ENCODE results near the gene RASGRF1. TPM values are rescaled to one million over a fixed set of nuclear protein-coding genes. Genes with fewer than 3 reads are reported as not detected.

The RASGRF1 gene
- total RNA-seq, 1 experiment from 2014 or later: 1.1 TPM

GRCh38 chr15:79066391-79067071 is 24.0 kb downstream of the RASGRF1 start:
- H3K4me1 ChIP-seq: no peaks in the 10 kb centered on the region
- no peak overlapping the region for H3K4me3 ChIP-seq
- DNase-seq: no peak
- H3K27me3 ChIP-seq: no peaks in the 10 kb centered on the region
- no peaks in the 10 kb centered on the region for H3K9me3 ChIP-seq (replicated peaks)
- H3K36me3 ChIP-seq: no peaks in the 10 kb centered on the region
- no peak overlapping the region for H3K27ac ChIP-seq

- Histone ChIP-seq H3K4me3 (no peak overlapping the region), H3K9me3 (replicated peaks) (no peaks in the 10 kb centered on the region), H3K27me3 (no peaks in the 10 kb centered on the region), H3K36me3 (no peaks in the 10 kb centered on the region), H3K4me1 (no peaks in the 10 kb centered on the region), H3K27ac (no peak overlapping the region)
- DNase-seq: no peak
Observed at GRCh38 chr15:79065706-79066376, 24.7 kb downstream of the RASGRF1 start.

GRCh38 chr15:79065361-79065705 is 25.2 kb downstream of the RASGRF1 start:
- Histone ChIP-seq H3K27ac (no peak overlapping the region), H3K4me1 (no peaks in the 10 kb centered on the region), H3K27me3 (no peaks in the 10 kb centered on the region), H3K4me3 (no peak overlapping the region), H3K36me3 (no peaks in the 10 kb centered on the region), H3K9me3 (replicated peaks) (no peaks in the 10 kb centered on the region)
- DNase-seq: no peak

DNA sequence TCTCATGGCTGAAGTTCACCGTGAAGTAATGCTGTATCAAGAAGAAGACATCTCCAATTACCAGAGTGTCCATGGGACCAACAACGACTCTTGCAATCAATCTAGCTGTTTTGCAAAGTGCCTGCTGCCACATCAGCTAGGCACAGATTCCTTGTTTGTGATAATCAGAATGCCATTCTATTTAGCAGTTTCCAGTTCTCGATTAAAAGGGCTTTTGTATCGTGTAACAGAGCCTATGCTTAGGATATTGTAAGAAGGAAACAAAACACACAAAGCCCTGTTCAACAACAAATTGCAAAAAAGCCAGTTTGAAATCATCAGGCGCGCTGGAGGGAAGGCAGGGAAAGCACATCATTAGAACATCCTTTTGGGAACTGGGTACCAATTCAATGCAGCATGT is 26.1 kb downstream of the RASGRF1 start:
- Histone ChIP-seq H3K9me3 (replicated peaks) (no peaks in the 10 kb centered on the region), H3K4me3 (no peak overlapping the region), H3K4me1 (no peaks in the 10 kb centered on the region), H3K27me3 (no peaks in the 10 kb centered on the region), H3K36me3 (no peaks in the 10 kb centered on the region), H3K27ac (no peak overlapping the region)
- DNase-seq: no peak

GRCh38 chr15:79060175-79060574 is 30.4 kb downstream of the RASGRF1 start:
- H3K9me3 ChIP-seq (replicated peaks): no peaks in the 10 kb centered on the region
- DNase-seq: no peak
- no peak overlapping the region for H3K27ac ChIP-seq
- no peak overlapping the region for H3K4me3 ChIP-seq
- no peaks in the 10 kb centered on the region for H3K27me3 ChIP-seq
- no peaks in the 10 kb centered on the region for H3K4me1 ChIP-seq
- H3K36me3 ChIP-seq: no peaks in the 10 kb centered on the region

DNA sequence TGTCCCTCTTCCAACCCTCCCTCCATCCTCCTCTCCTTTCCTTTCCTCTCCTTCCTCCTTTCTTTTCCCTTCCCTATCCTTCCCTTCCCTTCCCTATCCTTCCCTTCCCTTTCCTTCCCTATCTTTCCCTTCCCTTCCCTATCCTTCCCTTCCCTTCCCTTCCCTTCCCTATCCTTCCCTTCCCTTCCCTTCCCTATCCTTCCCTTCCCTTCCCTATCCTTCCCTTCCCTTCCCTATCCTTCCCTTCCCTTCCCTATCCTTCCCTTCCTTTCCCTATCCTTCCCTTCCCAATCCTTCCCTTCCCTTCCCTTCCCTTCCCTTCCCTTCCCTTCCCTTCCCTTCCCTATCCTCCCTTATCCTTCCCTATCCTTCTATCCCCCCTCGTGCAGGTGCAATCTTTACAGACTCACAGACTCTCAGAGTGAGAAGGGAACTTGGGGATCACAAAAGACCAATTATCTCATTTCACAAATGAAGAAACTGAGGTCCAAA is 31.5 kb downstream of the RASGRF1 start:
- DNase-seq: no peak
- Histone ChIP-seq H3K27me3 (no peaks in the 10 kb centered on the region), H3K9me3 (replicated peaks) (no peaks in the 10 kb centered on the region), H3K36me3 (no peaks in the 10 kb centered on the region), H3K27ac (no peak overlapping the region), H3K4me1 (no peaks in the 10 kb centered on the region), H3K4me3 (no peak overlapping the region)

DNA sequence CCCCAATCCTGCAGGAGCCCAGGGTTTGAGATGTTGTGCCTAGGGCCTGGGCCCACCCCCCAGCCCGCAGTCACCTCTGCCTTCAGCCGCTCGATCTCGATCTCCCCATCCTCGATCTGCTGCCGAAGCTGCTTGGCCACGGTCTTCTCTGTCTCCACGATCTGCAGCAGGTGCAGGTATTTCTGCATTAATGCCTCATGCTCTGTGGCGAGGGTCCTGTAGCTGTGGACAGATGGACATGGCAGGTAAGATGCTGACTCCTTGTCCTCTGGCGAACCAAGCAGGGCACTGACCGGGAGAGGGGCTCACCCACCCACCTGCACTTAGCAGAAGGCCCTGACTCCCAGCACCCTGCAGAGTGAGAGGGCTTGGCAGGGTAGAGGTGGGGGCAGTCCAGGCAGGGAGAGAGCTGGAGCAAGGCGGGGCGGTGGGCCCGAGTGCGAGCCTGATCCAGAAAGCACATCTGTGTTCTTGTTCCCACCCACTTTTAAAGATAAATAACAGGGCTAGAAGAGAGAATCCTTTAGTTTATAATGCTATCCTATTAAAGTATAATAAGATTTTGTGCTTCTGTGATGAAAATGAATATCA is 32.2 kb downstream of the RASGRF1 start:
- no peak for DNase-seq
- no peaks in the 10 kb centered on the region for H3K36me3 ChIP-seq
- H3K27ac ChIP-seq: no peak overlapping the region
- H3K9me3 ChIP-seq (replicated peaks): no peaks in the 10 kb centered on the region
- H3K27me3 ChIP-seq: no peaks in the 10 kb centered on the region
- no peaks in the 10 kb centered on the region for H3K4me1 ChIP-seq
- H3K4me3 ChIP-seq: no peak overlapping the region

- Histone ChIP-seq H3K9me3 (replicated peaks) (no peaks in the 10 kb centered on the region), H3K27ac (no peak overlapping the region), H3K27me3 (no peaks in the 10 kb centered on the region), H3K4me3 (no peak overlapping the region), H3K4me1 (no peaks in the 10 kb centered on the region), H3K36me3 (no peaks in the 10 kb centered on the region)
- DNase-seq: no peak
Observed at GRCh38 chr15:79057050-79057449, 33.5 kb downstream of the RASGRF1 start.

DNA sequence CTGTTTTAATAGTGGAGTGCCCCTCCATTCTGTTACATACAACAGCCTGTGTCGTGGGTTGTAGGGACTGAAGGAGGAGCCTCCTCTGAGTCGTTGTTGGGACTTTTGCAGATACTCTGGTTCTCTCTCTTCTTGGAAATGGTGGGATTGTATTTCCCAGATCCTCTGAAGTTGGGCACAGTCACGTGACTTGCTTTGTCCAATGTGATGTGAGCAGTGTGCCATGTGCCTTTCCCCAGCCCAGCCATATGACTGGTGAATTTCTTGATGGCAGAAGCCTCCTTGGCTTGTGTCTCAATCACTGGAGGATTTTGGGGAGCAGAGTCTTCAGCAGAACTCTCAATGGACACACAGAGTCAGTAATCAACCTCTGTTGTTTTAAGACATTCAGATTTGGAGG is 36.2 kb downstream of the RASGRF1 start:
- Histone ChIP-seq H3K27ac (no peak overlapping the region), H3K4me3 (no peak overlapping the region), H3K9me3 (replicated peaks) (no peaks in the 10 kb centered on the region), H3K4me1 (no peaks in the 10 kb centered on the region), H3K27me3 (no peaks in the 10 kb centered on the region), H3K36me3 (no peaks in the 10 kb centered on the region)
- DNase-seq: no peak

GRCh38 chr15:79053894-79054293 is 36.7 kb downstream of the RASGRF1 start:
- Histone ChIP-seq H3K4me3 (no peak overlapping the region), H3K36me3 (no peaks in the 10 kb centered on the region), H3K4me1 (no peaks in the 10 kb centered on the region), H3K27me3 (no peaks in the 10 kb centered on the region), H3K27ac (no peak overlapping the region), H3K9me3 (replicated peaks) (no peaks in the 10 kb centered on the region)
- no peak for DNase-seq

- Histone ChIP-seq H3K4me3 (no peak overlapping the region), H3K27ac (no peak overlapping the region), H3K4me1 (no peaks in the 10 kb centered on the region), H3K36me3 (no peaks in the 10 kb centered on the region), H3K27me3 (no peaks in the 10 kb centered on the region), H3K9me3 (replicated peaks) (no peaks in the 10 kb centered on the region)
- DNase-seq: no peak
Observed at GRCh38 chr15:79051941-79052731, 38.4 kb downstream of the RASGRF1 start.

DNA sequence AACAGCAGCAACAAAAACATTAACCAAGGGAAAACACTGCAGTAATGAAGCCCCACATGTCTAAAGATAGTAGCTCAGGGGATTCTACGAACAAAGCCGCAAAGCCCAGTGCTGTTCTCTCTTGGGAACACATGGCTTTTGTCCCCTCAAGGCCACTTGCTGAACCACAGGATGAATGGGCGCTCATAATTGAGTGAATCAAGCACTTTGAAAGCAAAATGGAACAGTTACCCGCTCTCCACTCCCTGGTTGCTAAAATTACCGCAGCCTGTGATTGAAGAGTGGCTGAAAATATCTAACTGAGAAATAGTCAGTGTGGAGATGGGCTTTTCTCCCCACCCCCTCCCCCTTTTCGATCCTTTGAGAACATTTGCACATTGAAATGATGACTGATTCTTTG is 39.6 kb downstream of the RASGRF1 start:
- no peaks in the 10 kb centered on the region for H3K9me3 ChIP-seq (replicated peaks)
- H3K4me3 ChIP-seq: no peak overlapping the region
- no peak overlapping the region for H3K27ac ChIP-seq
- H3K27me3 ChIP-seq: no peaks in the 10 kb centered on the region
- H3K36me3 ChIP-seq: no peaks in the 10 kb centered on the region
- no peaks in the 10 kb centered on the region for H3K4me1 ChIP-seq
- no peak for DNase-seq

- Histone ChIP-seq H3K27me3 (no peaks in the 10 kb centered on the region), H3K4me3 (no peak overlapping the region), H3K36me3 (no peaks in the 10 kb centered on the region), H3K9me3 (replicated peaks) (no peaks in the 10 kb centered on the region), H3K4me1 (no peaks in the 10 kb centered on the region), H3K27ac (no peak overlapping the region)
- DNase-seq: no peak
Observed at GRCh38 chr15:79050341-79050740, 40.2 kb downstream of the RASGRF1 start.

DNA sequence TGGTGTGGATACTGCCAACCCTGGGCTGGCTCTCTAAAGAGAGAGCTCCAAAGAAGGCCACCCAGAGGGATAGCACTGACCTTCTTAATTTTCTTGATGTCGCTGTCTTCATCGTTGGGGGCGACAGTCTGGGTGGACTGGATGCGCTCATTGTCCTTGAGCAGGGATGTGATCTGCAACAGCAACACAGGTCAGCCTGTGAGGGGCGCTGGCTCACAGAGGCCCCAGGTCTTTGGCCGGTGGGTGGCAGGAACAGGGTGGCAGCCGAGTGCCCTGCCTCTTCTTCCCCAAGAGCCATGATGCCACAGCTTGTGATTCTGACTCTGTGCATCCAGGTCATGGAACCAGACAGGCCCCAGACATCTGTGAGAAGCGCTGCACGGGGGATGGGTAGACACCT is 41.2 kb downstream of the RASGRF1 start:
- no peak for DNase-seq
- no peak overlapping the region for H3K4me3 ChIP-seq
- H3K9me3 ChIP-seq (replicated peaks): no peaks in the 10 kb centered on the region
- no peaks in the 10 kb centered on the region for H3K4me1 ChIP-seq
- H3K27me3 ChIP-seq: no peaks in the 10 kb centered on the region
- no peak overlapping the region for H3K27ac ChIP-seq
- H3K36me3 ChIP-seq: no peaks in the 10 kb centered on the region

Measured in SJCRH30 (cell line).